Lower leg skin (tissue), 3 donors: ENCODE data around the gene SH3YL1.

Experiments used
- POLR2A ChIP-seq, 2 donors: fragments of 450-650 bp; IDR thresholded peaks; one replicate each; pipeline ENCODE4 v1.6.1; 2016 to 2017; ENCODE audit warnings: antibody characterized with exemption in 2 of 2, mild to moderate bottlenecking in 1 of 2, moderate library complexity in 1 of 2
- TF ChIP-seq, protein P1 (sequence below), 3 donors: fragments of 450-650 bp; IDR thresholded peaks; one replicate each; pipeline ENCODE4 v1.5.1; 2016; ENCODE audit warnings: antibody characterized with exemption in 3 of 3, mild to moderate bottlenecking in 3 of 3, moderate library complexity in 2 of 3

DNA sequence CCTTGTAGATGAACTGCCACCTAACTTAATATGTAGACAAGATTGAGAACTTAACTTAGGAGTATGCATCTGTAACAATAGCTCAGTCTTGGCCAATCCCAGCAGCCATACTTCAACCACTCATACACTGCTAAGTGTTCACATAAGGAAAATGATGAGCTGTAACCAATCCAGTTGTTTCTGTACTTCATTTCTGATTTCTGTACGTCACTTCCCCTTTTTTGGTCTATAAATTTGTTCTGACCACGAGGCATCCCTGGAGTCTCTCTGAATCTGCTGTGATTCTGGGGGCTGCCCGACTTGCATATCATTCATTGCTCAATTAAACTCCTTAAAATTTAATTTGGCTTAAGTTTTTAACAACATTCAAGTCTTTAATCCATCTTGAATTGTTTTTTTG, 6.4 kb downstream of the SH3YL1 start:
- TF ChIP-seq, protein P1, sequence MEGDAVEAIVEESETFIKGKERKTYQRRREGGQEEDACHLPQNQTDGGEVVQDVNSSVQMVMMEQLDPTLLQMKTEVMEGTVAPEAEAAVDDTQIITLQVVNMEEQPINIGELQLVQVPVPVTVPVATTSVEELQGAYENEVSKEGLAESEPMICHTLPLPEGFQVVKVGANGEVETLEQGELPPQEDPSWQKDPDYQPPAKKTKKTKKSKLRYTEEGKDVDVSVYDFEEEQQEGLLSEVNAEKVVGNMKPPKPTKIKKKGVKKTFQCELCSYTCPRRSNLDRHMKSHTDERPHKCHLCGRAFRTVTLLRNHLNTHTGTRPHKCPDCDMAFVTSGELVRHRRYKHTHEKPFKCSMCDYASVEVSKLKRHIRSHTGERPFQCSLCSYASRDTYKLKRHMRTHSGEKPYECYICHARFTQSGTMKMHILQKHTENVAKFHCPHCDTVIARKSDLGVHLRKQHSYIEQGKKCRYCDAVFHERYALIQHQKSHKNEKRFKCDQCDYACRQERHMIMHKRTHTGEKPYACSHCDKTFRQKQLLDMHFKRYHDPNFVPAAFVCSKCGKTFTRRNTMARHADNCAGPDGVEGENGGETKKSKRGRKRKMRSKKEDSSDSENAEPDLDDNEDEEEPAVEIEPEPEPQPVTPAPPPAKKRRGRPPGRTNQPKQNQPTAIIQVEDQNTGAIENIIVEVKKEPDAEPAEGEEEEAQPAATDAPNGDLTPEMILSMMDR (IDR thresholded peaks at IDR 0.05): no peak
- TF ChIP-seq POLR2A (IDR thresholded peaks at IDR 0.05): no peak
